HG03457 (cell line): ENCODE data around the gene PSMD13.
"Not testable (repeated sequence)": the region's sequence is repeated elsewhere in the genome, so short reads cannot be mapped to it uniquely, and the experiment has no call there.

Experiments used
- ATAC-seq: cut with Tn5 transposase; IDR thresholded peaks from one replicate; pipeline ENCODE4 v1.9.1; 2021; ENCODE audit warnings: moderate number of reproducible peaks; ENCODE audit not compliant: unreplicated experiment

PSMD13 gene

DNA sequence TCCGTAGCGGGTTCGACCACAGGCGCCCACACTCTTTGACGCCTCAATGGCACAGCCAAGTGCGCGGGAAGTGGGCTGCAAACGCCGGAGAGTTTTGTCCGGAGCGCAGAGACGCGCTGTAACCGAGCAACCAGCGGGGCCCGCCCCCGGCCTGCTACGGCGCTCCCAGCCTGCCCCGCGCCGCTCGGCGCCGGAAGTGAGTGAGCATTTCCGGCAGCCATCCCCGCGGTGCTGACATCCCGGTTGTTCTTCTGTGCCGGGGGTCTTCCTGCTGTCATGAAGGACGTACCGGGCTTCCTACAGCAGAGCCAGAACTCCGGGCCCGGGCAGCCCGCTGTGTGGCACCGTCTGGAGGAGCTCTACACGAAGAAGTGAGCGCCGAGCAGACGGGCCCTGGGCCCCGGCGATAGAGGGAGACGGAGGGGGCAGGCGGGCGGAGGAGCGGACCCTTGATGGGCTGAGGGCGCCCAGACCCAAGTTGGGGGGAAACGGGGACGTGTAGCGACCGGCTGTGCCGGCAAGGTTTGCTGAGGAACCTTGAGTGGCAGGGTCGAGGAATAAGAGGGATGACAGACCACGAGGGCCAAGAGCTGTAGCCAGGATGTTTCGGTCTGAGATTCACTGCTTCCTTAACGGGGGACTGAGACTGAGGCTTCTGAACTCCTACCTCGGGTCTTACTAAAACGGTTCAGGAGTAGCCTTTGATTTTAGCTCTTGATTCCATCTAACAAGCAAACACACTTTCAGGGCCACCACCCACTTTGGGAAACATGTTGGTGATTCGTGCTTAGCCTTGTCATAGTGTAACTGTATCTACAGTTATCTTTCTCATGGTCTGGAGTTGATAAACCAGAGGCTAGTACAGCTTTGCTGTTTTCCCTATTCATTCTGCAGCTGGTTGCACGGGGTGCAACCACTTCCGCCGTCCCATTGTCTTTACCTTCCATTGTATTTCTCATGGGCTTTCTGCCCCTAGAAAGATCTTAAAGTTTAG lies at the start of gene PSMD13:
Gene PSMD13, plus strand, starts transcription at position 203 of the 994 bp plus-strand sequence. Its CDS starts 74 bp downstream, at position 277.
- ATAC-seq: peak; percentile 50

DNA sequence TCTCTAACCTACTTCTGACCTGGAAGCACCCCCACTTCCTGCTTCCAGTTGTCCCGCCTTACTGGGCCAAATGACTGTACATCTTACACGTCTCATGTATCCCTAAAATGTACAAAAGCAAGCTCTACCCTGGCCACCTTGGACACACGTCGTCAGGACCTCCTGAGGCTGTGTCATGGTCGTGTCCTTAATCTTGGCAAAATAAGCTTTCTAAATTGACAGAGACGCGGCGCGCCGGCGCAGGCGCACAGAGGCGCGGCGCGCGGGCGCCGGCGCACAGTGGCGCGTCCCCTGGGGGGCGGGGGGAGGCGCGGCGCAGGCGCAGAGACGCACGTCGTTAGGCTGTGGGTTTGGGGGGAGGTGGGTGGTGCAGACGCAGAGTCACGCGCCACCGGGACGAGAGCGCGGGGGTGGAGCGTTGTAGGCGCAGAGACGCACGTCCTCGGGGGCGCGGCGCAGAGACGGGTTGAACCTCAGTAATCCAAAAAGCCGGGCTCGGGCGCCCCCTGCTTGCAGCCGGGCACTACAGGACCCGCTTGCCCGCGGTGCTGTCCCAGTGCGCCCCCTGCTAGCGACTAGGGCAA lies 47.5 kb upstream of the PSMD13 start:
- peak; percentile 12 for ATAC-seq

DNA sequence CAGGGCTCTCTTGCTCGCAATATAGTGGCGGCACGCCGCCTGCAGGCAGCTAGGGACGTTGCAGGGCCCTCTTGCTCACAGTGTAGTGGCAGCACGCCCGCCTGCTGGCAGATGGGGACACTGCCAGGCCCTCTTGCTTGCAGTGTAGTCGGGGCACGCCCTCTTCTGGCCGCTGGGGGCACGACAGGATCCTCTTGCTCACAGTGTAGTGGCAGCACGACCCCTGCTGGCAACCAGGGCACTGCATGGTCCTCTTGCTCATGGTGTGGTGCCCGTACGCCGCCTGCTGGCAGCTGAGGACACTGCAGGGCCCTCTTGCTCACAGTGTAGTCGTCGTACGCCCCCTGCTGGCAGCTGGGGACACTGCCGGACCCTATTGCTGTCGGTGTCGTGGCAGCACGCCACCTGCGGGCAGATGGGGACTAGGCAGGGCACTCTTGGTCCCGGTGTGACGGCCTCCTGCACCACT lies 46.9 kb upstream of the PSMD13 start:
- peak; percentile 75 for ATAC-seq

DNA sequence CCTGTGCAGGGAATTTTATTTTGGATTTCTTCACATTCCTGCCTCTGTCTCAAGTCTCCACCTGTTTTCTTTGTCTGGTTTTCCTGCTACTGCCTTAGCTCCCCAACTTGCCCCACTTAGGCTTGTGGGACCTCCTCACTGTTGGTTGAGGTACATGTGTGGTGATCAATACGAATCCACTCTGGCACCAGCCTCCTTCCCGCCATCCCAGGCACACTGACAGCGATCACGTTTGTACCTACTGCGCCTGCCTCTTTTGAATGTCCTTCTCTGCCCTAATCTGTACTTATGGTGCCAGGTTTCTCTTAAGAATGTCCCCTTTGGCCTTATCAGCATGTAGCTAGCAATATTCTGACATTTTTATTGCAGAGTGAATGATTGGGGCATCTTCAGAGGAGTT lies 46.2 kb upstream of the PSMD13 start:
- not testable (repeated sequence) for ATAC-seq

DNA sequence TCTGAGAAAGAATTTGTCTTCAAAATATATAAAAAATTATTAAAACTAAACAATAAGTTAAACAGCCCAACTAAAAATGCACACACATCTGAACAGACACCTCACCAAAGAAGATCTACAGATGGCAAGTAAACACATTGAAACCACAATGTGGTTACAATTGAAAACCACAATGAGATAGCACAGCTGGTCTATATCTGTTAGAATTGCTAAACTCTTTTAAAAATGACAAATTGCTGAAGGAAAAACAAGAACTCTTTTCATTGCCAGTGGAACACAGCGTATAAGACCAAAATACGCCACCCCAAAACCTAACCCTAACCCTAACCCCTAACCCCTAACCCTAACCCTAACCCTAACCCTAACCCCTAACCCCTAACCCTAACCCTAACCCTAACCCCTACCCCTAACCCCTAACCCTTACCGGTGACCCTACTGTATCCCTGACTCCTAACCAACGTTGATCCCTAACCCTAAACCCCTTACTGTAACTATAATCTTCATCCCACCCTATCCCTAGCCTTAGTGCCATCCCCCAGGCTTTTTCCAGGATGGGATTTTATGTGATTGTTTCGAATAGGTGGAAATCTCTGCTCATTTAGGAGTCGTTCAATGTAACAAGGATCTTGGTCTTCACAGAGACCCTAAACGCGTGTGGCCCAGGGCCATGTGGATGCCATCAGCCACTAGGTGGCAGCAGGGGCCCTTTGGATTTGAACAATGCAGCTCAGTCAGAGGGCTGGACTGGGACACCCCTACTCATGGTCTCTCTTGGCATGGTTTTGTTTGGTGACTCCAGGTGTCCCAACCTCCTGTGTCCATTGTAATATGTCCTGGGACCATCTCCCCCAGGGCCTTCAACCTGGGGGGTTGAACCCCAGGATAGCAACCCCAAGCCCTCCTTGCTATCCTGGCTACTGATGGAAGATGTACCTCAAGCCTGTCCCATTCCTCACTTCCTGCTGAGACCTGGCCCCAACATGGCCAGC lies 45.0 kb upstream of the PSMD13 start:
- not testable (repeated sequence) for ATAC-seq

DNA sequence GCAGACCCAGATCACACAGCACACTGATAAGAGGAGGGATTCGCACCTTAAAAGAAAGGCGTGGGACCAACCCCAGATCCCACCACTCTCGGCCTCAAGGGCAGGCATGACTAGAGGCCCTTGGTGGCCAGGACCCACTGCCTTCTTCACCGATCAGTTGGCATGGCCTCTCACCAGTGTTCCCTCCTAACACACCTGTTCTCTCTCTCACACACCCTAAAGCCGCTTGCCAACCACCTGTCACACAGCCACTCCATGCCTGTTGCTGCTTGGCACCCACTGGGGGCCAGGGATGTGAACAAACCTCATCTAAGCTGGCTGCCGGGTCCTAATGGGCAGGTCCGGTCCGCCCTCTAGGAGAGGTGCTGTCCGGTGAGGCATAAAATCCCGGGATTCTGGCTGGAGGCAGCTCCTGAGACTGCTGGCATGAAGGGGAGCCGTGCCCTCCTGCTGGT lies 44.1 kb upstream of the PSMD13 start, which contains the start of gene SCGB1C1:
Gene SCGB1C1, plus strand, starts transcription at position 405 of the 455 bp plus-strand sequence. Its CDS starts 22 bp downstream, at position 427.
- ATAC-seq: not testable (repeated sequence)

DNA sequence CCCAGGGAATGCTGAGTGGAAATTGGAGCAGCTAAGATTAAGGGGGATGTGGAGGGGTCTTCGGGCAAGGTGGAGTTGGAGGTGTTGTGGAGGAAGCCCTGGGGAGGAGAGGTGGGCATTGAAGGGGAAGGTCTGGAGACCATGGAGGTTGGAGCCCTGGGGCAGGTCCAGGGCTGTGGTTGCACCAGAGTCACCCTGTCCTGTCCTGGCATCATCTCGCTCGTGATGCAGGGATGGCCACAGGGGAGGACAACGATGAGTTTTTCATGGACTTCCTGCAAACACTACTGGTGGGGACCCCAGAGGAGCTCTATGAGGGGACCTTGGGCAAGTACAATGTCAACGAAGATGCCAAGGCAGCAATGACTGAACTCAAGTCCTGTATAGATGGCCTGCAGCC lies 43.3 kb upstream of the PSMD13 start:
- ATAC-seq: not testable (repeated sequence)

DNA sequence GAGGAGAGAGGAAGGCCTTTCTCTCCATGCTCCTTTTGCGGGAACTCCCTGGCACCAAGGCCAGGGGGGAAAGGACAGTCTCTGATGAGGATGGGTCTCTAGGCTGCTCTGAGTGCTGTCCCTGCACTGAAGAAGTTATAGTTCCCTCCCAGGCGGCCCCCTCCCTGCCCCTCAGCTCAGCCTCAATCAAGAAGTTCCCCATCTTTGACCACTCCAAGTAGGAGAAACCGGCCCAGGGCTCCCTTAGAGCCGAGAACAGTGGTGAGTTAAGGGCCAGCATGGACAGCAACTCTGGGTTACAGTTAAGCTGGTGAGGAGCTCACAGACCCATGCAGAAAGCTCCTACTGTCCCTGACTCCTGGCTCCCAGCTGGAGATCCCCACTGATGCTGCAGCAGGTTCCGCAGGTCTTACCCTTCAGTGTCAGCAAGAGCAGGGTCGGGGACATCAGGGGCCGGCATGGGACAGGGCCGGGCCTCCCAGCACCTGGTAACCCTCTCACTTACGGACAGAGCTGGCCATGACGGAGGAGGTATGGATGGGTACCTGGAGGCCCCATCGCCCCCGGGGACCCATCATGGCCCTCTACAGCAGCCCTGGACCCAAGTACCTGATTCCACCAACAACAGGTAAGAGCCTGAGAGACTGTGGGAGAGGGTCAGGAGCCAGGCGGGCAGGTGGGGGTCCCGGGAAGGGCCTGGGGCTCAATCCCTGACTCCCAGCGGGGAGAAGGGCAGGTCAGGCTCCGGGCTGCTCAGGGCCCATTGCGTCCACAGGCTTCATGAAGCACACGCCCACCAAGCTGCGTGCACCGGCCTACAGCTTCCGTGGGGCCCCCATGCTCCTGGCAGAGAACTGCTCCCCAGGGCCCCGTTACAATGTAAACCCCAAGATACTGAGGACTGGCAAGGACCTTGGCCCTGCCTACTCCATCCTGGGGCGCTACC lies 39.7 kb upstream of the PSMD13 start:
- ATAC-seq: no peak

DNA sequence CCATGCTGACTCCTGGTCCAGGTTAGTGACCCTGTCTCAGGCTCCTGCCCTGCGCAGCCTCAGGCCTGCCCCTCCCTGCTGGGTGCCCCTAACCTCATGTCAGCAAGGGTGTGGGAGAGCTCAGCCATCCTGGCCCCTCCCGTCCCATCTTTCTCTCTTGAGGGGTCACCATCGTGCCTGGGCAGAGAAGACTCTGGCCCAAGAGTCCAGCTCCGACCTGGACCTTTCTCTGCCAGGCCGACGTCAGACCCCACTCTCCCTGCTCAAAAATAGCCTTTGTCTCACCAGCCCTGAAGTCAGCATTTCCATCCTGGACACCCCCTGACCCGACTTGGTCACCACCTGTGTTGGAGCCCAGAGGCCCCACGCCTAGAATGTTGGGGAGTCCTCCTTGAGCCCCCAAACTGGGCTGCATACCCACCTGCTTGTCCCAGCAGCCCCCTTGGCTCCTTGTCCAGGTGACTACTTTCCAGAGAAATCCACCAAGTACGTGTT lies 39.0 kb upstream of the PSMD13 start:
- ATAC-seq: no peak

DNA sequence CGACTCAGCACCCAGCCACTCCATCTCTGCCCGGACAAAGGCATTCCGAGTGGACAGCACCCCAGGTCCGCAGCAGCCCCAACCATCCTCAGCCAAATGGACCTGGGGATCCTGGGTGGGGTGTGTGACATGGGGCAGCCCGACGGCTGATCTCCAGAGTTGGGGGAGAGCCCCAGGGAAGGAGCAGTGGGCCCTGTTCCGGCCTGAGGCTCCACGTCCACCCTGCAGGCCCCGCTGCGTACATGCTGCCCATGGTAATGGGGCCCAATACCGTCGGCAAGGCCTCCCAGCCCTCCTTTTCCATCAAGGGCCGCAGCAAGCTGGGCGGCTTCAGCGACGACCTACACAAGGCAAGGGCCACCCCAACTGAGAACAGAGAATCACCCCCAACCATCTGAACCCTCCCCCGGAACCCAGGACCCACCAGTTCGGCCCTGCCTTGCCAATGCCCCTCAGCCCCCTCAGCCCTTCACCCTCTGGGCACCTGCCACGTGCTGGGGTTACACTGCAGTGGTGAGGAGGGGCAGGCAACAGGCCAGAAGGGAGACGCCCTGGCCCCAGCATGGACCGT lies 38.5 kb upstream of the PSMD13 start:
- no peak for ATAC-seq

DNA sequence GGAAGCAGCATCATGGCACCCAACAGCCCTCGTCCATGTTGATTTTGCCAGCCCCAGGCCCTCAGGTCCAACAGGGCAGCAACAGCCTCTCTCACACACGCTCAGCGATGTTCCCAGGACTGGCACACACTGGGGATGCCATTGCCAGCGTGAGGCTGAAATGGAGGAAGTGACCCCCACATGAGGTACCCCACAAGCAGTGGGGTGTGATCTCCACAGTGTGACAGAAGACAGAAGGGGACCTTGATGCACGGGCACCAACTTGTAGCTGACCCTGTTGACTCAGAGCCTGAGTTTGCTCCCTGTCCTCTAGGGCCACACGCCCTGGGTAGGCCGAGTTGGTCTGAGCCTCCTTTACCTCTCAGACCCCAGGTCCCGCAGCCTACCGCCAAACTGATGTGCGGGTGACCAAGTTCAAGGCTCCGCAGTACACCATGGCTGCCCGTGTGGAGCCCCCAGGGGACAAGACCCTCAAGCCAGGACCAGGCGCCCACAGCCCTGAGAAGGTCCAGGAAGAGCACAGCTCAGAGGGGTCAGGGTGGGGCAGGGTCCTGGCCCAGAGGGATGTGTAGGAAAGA lies 37.7 kb upstream of the PSMD13 start:
- ATAC-seq: no peak

DNA sequence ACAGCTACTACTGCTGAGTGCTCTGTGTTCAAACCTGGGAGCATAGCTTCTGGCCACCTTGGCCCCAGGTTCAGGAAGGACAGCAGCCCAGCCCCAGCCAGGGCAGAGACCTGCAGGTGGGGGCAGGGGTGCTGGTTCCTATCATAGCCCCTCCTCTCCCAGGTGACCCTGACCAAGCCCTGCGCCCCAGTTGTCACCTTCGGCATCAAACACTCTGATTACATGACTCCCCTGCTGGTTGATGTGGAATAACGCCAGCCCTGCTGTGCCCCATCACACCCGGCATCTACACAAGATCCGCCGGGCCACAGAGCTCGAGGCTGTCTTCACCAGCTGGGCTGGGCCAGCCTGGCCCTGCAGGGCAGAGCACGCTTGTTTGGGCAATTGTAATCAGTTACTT lies 37.0 kb upstream of the PSMD13 start:
- ATAC-seq: no peak

DNA sequence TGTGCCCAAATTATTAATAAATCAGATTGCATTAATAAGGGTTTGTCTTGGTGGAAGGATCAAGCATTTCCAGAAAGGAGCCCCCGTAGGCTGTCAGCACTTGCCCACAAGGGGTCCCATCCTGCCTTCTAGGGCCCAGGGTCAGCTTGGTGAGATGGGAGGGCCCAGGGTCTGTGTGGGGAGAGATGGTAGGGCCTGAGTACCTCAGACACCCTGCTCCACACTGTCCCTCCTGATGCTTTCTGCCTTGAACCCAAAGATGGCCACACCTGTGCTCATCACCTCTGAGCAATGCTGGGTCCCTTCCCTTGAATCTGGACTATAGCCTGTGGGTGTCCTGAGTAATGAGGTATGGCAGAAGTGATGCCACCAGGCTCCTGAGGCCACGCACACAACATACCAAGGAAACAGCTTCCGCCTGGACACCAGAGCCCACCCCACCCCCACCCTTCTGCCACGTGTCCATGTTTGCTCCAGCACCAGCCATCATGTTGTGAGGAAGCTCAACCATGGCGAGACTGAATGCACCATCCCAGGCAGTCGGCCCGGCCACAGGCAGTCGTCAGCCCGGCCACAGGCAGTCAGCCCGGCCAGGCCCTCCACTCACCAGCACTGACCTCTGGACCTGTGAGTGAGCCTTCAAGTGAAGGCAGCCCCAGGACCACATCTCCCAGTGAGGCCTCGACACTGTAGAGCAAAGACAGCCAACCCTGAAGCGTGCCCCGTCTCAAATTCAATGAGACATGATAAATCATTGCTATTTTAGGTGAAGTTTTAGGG lies 36.4 kb upstream of the PSMD13 start:
- ATAC-seq: no peak

DNA sequence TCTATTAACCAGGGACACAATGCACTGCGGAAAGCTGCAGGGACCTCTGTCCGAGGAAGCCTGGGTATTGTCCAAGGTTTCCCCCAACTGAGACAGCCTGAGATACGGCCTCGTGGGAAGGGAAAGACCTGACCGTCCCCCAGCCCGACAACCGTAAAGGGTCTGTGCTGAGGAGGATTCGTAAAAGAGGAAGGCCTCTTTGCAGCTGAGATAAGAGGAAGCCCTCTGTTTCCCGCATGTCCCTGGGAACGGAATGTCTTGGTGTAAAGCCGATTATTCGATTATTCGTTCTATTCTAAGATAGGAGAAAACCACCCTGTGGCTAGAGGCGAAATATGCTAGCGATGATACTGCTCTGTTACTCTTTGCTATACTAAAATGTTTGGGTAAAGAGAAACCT lies 34.8 kb upstream of the PSMD13 start:
- ATAC-seq: no peak

DNA sequence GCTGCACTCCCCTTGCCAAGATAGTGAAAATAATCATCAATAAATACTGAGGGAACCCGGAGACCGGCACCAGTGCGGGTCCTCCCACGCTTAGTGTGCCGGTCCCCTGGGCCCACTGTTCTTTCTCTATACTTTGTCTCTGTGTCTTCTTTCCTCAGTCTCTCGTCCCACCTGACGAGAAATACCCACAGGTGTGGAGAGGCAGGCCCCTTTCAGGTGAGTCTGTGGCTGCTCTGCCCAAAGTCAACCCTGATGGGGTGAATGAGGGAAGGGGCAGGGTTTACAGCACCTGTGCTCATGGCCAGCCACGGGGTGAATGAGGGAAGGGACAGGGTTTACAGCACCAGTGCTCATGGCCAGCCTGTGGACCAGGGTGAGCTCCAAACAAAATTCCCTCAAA lies 34.3 kb upstream of the PSMD13 start:
- ATAC-seq: no peak

DNA sequence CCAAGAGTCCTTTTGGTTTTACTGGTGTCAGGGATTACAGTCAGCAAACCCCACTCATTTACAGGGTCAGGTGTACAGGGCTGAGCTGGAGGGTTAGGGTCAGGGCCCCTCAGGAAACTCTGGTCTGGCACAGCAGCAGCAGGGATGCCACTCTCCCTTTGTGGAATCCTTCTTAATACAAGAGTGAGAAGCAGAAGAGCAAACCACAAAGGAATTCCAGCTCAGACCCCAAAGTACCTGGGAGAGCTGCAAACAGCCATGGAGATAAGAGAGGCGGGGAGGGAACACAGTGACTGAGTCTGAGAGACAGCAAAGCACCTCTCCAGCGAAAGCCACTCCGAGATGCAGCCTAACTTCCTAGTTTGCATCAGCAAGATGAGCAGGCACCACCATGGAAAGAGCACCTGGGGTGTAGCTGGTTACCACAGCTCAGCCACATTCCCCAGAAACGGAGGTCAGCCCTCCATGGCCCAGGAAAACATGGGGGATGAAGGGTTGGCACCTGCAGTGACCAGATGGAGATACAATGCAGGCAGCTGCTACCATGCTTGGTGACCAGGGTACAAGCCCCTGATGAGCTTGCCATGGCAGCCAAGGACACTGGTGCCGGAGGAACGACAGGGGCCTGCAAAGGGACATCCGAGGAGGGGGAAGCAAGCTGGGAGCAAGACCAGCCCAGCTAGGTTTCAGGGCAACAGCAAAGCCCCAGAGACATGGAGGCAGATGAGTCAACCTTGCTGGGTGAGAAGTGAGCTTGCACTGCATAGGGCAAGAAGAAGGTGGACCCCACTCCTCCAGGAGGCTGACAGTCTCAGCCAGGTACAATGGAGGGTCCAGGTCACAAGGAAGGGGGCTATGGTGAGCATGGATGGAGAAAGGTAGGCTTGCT lies 33.5 kb upstream of the PSMD13 start:
- no peak for ATAC-seq
